ENCODE measurements around the gene RTL1.

The RTL1 gene

GRCh38 chr14:100881211-100882025 lies 22.1 kb downstream of the RTL1 start:
- no peak for DNase-seq

- no peak for DNase-seq
These were observed 23.0 kb downstream of the RTL1 start for GRCh38 chr14:100880271-100881101.

- DNase-seq: no peak
These were observed 23.7 kb downstream of the RTL1 start for GRCh38 chr14:100879782-100880181.

- DNase-seq: no peak
These were observed 24.3 kb downstream of the RTL1 start for GRCh38 chr14:100879194-100879593.

GRCh38 chr14:100878271-100879146 lies 25.0 kb downstream of the RTL1 start:
- no peak for DNase-seq

- DNase-seq: no peak
These were observed 27.5 kb downstream of the RTL1 start for GRCh38 chr14:100875861-100876590.

- no peak for DNase-seq
These were observed 28.4 kb downstream of the RTL1 start for GRCh38 chr14:100875126-100875525.

- no peak for DNase-seq
These were observed 29.0 kb downstream of the RTL1 start for GRCh38 chr14:100874411-100875091.

GRCh38 chr14:100874051-100874410 lies 29.5 kb downstream of the RTL1 start:
- DNase-seq: no peak

GRCh38 chr14:100873096-100873482 lies 30.4 kb downstream of the RTL1 start:
- DNase-seq: no peak

GRCh38 chr14:100872259-100873095 lies 31.0 kb downstream of the RTL1 start:
- DNase-seq: no peak

GRCh38 chr14:100871234-100872186 lies 32.0 kb downstream of the RTL1 start:
- DNase-seq: no peak

GRCh38 chr14:100868621-100869370 lies 34.7 kb downstream of the RTL1 start:
- no peak for DNase-seq

- DNase-seq: no peak
These were observed 35.7 kb downstream of the RTL1 start for GRCh38 chr14:100867631-100868315.

- no peak for DNase-seq
These were observed 36.6 kb downstream of the RTL1 start for GRCh38 chr14:100866666-100867630.

- DNase-seq: no peak
These were observed 37.6 kb downstream of the RTL1 start for GRCh38 chr14:100865682-100866591.
